Measurements from ENCODE around the gene GTF3C4. TPM values are rescaled to one million over a fixed set of nuclear protein-coding genes. Genes with fewer than 3 reads are reported as not detected.

Gene GTF3C4
- total RNA-seq, 1 experiment from 2014 or later = 40.8 TPM

GRCh38 chr9:132730054-132731033 lies 60.1 kb downstream of the GTF3C4 start:
- TF ChIP-seq CTCF (conservative IDR thresholded peaks at IDR 0.05; ENCODE audit: low read depth, low read length) (no peak), EZH2 (IDR thresholded peaks at IDR 0.05; ENCODE audit: borderline replicate concordance, low read depth, low read length, poor library complexity, severe bottlenecking) (no peak)
- Histone ChIP-seq H3K27ac (ENCODE audit: low read depth, low read length, poor library complexity, severe bottlenecking) (no peak overlapping the region), H3K9me3 (ENCODE audit: low read depth, low read length, poor library complexity, severe bottlenecking) (no peaks in the 10 kb centered on the region), H3K36me3 (ENCODE audit: insufficient read depth, low read length, poor library complexity, severe bottlenecking) (no peaks in the 10 kb centered on the region), H3K4me1 (ENCODE audit: insufficient read depth, low read length, poor library complexity, severe bottlenecking) (no peaks in the 10 kb centered on the region), H3K27me3 (replicated peaks; ENCODE audit: insufficient read depth, low read depth, low read length, poor library complexity) (peaks cover 7% of the 10 kb centered on the region), H3K4me3 (ENCODE audit: low read depth, low read length, poor library complexity, severe bottlenecking) (no peak overlapping the region)
- ChIA-PET POLR2A (ENCODE audit: low non-redundant PET) (no interaction called here), CTCF (no interaction called here)
- no TSS peak for BruUV-seq (replicated peaks)
- DNase-seq (ENCODE audit: low spot score) = no peak
- intact Hi-C loops (cut with micrococcal nuclease; ENCODE audit: unreplicated experiment) = no loop called here

GRCh38 chr9:132731230-132731629 lies 61.0 kb downstream of the GTF3C4 start:
- no peaks in the 10 kb centered on the region for H3K4me1 ChIP-seq (ENCODE audit: insufficient read depth, low read length, poor library complexity, severe bottlenecking)
- H3K9me3 ChIP-seq (ENCODE audit: low read depth, low read length, poor library complexity, severe bottlenecking) = no peaks in the 10 kb centered on the region
- H3K4me3 ChIP-seq (ENCODE audit: low read depth, low read length, poor library complexity, severe bottlenecking) = no peak overlapping the region
- H3K27ac ChIP-seq (ENCODE audit: low read depth, low read length, poor library complexity, severe bottlenecking) = no peak overlapping the region
- intact Hi-C loops (cut with micrococcal nuclease; ENCODE audit: unreplicated experiment) = no loop called here
- no TSS peak for BruUV-seq (replicated peaks)
- ChIA-PET CTCF (no interaction called here), POLR2A (ENCODE audit: low non-redundant PET) (no interaction called here)
- DNase-seq (ENCODE audit: low spot score) = no peak
- H3K36me3 ChIP-seq (ENCODE audit: insufficient read depth, low read length, poor library complexity, severe bottlenecking) = no peaks in the 10 kb centered on the region
- H3K27me3 ChIP-seq (replicated peaks; ENCODE audit: insufficient read depth, low read depth, low read length, poor library complexity) = peaks cover 7% of the 10 kb centered on the region
- no peak for TF ChIP-seq EZH2 (IDR thresholded peaks at IDR 0.05; ENCODE audit: borderline replicate concordance, low read depth, low read length, poor library complexity, severe bottlenecking)
- no peak for TF ChIP-seq CTCF (conservative IDR thresholded peaks at IDR 0.05; ENCODE audit: low read depth, low read length)

GRCh38 chr9:132732326-132733259 lies 62.3 kb downstream of the GTF3C4 start:
- TF ChIP-seq EZH2 (IDR thresholded peaks at IDR 0.05; ENCODE audit: borderline replicate concordance, low read depth, low read length, poor library complexity, severe bottlenecking) = no peak
- no peak for TF ChIP-seq CTCF (conservative IDR thresholded peaks at IDR 0.05; ENCODE audit: low read depth, low read length)
- H3K36me3 ChIP-seq (ENCODE audit: insufficient read depth, low read length, poor library complexity, severe bottlenecking) = no peaks in the 10 kb centered on the region
- no peak for DNase-seq (ENCODE audit: low spot score)
- H3K9me3 ChIP-seq (ENCODE audit: low read depth, low read length, poor library complexity, severe bottlenecking) = no peaks in the 10 kb centered on the region
- intact Hi-C loops (cut with micrococcal nuclease; ENCODE audit: unreplicated experiment) = no loop called here
- H3K27me3 ChIP-seq (replicated peaks; ENCODE audit: insufficient read depth, low read depth, low read length, poor library complexity) = peaks cover under 1% of the 10 kb centered on the region
- H3K27ac ChIP-seq (ENCODE audit: low read depth, low read length, poor library complexity, severe bottlenecking) = no peak overlapping the region
- CTCF ChIA-PET = no interaction called here
- POLR2A ChIA-PET (ENCODE audit: low non-redundant PET) = no interaction called here
- H3K4me1 ChIP-seq (ENCODE audit: insufficient read depth, low read length, poor library complexity, severe bottlenecking) = no peaks in the 10 kb centered on the region
- no TSS peak for BruUV-seq (replicated peaks)
- no peak overlapping the region for H3K4me3 ChIP-seq (ENCODE audit: low read depth, low read length, poor library complexity, severe bottlenecking)

Measured in A673 (cell line).